ENCODE data around the gene NET1. TPM values are rescaled to one million over a fixed set of nuclear protein-coding genes. Genes with fewer than 3 reads are reported as not detected.

NET1 gene
- total RNA-seq, 1 donor from 2014 or later, result 35.1 TPM

DNA sequence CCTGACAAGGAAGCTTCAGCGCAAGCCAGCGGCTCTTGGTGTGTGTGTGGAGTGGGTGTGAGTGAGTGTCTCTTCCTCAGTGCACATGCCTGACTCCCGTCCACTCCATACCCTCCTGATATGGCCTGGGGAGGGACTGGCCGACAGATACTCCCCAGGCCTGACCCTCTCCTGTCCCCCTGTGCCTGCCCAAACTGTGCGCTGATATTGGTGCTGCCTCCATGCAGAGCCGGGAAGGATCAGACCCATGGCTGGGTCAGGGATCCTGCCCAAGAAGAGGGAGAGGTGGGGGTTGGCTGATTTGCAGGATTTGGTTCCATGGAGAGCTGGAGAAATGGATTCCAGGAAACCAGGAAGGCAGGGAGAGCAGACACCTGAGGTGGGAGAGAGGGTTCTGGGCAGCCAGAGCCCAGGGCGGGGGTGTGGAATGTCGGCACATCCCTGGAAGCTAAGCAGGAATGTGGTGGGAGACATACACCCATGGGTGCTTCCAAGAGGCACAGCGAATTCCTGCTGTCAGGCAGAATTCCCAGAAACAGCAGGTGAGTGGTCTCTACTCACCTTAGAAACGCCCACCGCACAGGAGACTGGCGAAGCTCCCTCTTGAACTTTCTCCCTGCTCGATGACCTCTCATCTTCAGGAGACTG lies 80.7 kb downstream of the NET1 start:
- H3K9me3 Mint-ChIP-seq, result peaks cover 9% of the 10 kb centered on the region
- H3K36me3 Mint-ChIP-seq (ENCODE audit: low read depth), result no peaks in the 10 kb centered on the region
- intact Hi-C loops (cut with micrococcal nuclease), result no loop called here
- H3K27ac Mint-ChIP-seq, result no peak overlapping the region
- peaks cover 2% of the 10 kb centered on the region for H3K4me1 Mint-ChIP-seq
- H3K4me3 Mint-ChIP-seq, result no peak overlapping the region
- DNase-seq, result no peak
- no peaks in the 10 kb centered on the region for H3K27me3 Mint-ChIP-seq

DNA sequence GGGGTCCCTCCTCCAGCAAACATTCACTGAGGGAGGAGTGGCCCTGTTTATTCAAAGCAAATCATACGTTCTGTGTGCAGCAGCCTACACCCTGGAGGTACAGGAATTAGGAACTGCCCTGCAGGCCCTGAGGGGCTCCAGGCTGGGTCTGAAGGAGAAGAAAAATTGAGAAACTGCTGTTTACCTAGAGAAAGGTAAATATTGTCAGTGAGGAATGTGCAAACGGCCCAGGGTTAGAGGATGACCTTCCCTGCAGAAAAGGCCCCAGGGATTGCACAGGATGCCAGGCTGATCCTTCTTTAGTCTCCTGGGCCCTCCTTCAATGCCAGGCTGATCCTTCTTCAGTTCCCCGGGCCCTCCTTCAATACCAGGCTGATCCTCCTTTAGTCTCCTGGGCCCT lies 81.3 kb downstream of the NET1 start:
- no peaks in the 10 kb centered on the region for H3K36me3 Mint-ChIP-seq (ENCODE audit: low read depth)
- no peak overlapping the region for H3K4me3 Mint-ChIP-seq
- no peak overlapping the region for H3K27ac Mint-ChIP-seq
- peaks cover 2% of the 10 kb centered on the region for H3K4me1 Mint-ChIP-seq
- DNase-seq, result no peak
- peaks cover 9% of the 10 kb centered on the region for H3K9me3 Mint-ChIP-seq
- H3K27me3 Mint-ChIP-seq, result no peaks in the 10 kb centered on the region
- intact Hi-C loops (cut with micrococcal nuclease), result no loop called here

DNA sequence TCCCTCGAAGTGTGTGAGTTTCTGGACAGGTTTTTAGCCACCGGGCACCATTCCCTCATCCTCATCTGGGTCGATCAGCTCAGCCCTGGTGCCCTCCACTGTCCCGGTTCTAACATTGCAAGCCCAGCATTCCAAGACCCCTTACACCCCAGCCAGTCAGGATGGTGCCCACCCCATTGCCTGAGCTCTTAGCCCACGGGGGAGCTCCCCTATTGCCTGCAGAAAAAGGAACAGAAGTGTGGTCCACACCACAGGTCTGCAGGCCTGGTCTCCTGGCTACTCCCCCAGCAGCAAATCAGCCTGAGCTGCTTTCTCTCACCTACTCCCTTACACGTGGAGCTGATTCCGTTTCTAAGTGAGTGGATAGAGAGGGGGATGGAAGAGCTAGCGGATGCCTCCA lies 82.3 kb downstream of the NET1 start:
- peaks cover 9% of the 10 kb centered on the region for H3K9me3 Mint-ChIP-seq
- H3K4me3 Mint-ChIP-seq, result no peak overlapping the region
- no peaks in the 10 kb centered on the region for H3K27me3 Mint-ChIP-seq
- DNase-seq, result no peak
- no peak overlapping the region for H3K27ac Mint-ChIP-seq
- H3K36me3 Mint-ChIP-seq (ENCODE audit: low read depth), result no peaks in the 10 kb centered on the region
- intact Hi-C loops (cut with micrococcal nuclease), result no loop called here
- peaks cover 2% of the 10 kb centered on the region for H3K4me1 Mint-ChIP-seq

DNA sequence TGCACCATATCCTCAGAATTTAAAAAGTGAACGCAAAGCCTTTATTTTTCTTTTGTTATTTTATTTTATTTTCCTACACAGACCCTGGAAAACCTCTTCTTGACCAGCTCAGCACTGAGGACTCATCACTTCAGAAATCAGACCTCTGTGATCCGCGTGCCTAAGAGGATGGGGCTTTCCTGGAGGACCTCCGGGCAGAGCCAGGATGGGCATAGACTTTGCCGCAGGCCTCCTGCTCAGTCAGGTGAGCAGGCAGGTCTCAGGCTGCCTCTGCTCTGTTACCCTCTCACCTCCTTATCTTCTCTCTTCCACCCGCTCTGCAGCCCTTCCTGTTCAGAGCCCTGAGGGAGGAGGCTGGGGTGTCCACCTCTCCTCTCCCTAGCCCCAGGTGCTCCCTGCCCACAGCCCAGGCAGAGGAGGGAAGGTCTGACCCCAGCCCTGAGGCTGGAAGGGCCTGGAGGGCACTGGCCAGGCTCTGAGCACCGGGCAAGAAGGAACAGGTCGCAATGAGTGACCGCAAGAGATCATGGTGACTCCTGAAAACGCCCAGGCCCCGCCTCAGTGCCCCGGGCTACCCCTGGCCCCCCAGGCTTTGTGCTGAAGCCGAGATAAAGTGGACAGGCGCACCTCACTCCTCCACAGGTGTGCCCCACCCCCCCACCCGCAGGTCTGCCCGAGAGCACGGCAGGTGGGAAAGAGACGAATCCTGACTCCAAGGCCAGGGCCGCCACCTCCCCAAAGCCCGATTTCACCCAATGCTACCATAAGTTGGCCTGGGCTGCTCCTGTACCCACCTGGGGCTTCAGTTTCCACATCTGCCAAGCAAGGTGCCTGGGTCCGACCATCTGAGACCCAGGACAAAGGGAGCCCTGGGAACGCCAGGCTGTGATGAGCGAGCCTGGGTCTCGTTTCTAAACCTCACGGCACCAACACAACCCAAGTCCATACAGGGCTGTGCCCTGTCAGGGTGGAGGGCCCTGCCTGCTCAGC lies 84.2 kb downstream of the NET1 start:
- Mint-ChIP-seq H3K27me3 (peaks cover 6% of the 10 kb centered on the region), H3K36me3 (ENCODE audit: low read depth) (no peaks in the 10 kb centered on the region), H3K4me3 (no peak overlapping the region), H3K27ac (no peak overlapping the region), H3K4me1 (no peaks in the 10 kb centered on the region), H3K9me3 (peaks cover 9% of the 10 kb centered on the region)
- intact Hi-C loops (cut with micrococcal nuclease), result no loop called here
- no peak for DNase-seq

DNA sequence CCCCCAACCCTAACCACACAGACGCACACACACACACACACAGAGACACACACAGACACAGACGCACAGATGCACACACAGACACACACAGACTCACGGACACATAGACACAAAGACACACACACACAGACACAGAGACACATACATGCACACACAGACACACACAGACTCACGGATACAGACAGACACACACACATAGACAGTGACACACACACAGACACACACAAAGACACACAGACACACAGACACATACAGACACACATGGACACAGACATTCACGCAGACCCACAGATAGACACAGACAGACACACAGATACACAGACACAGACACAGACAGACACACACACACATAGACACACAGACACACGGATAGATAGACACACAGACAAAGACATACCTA lies 84.9 kb downstream of the NET1 start:
- no peaks in the 10 kb centered on the region for H3K36me3 Mint-ChIP-seq (ENCODE audit: low read depth)
- no peaks in the 10 kb centered on the region for H3K4me1 Mint-ChIP-seq
- intact Hi-C loops (cut with micrococcal nuclease), result no loop called here
- no peak overlapping the region for H3K4me3 Mint-ChIP-seq
- peaks cover 7% of the 10 kb centered on the region for H3K9me3 Mint-ChIP-seq
- no peak for DNase-seq
- H3K27ac Mint-ChIP-seq, result no peak overlapping the region
- peaks cover 6% of the 10 kb centered on the region for H3K27me3 Mint-ChIP-seq

DNA sequence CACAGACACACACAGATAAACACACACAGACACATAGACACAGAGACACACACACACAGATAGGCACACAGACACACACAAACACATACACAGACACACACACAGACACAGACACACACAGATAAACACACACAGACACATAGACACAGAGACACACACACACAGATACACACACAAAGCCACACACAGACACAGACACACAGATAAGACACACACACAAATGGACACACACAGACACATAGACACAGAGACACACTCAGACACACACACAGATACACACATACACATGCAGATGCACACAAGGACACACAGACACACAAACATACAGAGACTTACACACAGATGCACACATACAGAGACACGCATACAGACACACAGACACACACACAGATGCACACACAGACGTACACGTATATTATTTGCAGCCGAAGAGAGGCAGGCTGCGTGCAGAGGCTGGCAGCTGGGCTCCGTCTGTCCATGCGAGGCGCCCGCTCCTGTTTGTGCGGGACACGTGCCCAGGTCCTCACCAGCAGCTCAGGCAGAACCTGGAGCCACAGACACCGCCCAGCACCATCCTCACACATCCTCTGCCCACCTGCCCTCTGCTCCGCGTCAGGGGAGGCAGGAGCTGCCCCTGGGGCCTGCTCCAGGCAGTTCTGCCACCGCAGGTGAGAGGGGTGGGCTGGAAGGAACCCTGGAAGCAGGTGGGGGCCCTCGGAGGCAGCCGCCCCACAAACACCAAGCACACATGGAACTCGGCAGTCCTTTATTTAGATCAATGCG lies 85.8 kb downstream of the NET1 start:
- H3K27me3 Mint-ChIP-seq, result peaks cover 6% of the 10 kb centered on the region
- no peaks in the 10 kb centered on the region for H3K9me3 Mint-ChIP-seq
- H3K36me3 Mint-ChIP-seq (ENCODE audit: low read depth), result no peaks in the 10 kb centered on the region
- no peak for DNase-seq
- no peak overlapping the region for H3K27ac Mint-ChIP-seq
- H3K4me1 Mint-ChIP-seq, result no peaks in the 10 kb centered on the region
- intact Hi-C loops (cut with micrococcal nuclease), result no loop called here
- H3K4me3 Mint-ChIP-seq, result no peak overlapping the region

DNA sequence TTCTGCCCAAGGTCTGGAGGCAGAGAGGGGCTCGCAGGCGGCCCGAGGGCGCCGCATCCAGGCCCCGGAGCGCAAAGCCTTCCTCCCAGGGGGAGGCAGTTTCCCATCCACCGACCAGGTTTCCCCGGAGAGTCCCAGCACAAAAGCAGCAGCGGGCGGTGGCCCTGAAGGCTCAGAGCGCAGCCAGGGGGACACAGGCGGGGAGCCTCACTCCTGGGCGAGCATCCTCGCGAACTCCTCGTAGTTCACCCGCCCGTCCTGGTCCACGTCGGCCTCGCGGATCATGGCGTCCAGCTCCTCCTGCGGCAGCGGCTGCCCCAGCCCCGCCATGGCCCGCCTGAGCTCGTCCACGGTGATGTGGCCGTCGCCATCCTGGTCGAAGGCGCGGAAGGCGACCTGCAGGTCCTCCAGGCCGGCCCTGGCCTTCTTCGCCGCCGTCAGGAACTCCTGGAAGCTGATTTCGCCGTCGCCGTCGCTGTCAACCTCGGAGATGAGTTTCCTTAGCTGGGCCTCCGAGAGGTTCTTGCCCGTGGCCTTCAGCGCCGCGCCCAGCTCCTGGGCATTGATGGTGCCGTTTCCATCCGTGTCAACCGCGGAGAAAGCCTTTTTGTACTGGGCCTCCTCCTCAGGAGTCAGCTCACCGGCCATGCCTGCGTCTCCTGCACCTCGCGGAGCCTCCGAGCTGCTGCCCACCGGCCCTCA lies 86.6 kb downstream of the NET1 start:
- no peaks in the 10 kb centered on the region for H3K36me3 Mint-ChIP-seq (ENCODE audit: low read depth)

DNA sequence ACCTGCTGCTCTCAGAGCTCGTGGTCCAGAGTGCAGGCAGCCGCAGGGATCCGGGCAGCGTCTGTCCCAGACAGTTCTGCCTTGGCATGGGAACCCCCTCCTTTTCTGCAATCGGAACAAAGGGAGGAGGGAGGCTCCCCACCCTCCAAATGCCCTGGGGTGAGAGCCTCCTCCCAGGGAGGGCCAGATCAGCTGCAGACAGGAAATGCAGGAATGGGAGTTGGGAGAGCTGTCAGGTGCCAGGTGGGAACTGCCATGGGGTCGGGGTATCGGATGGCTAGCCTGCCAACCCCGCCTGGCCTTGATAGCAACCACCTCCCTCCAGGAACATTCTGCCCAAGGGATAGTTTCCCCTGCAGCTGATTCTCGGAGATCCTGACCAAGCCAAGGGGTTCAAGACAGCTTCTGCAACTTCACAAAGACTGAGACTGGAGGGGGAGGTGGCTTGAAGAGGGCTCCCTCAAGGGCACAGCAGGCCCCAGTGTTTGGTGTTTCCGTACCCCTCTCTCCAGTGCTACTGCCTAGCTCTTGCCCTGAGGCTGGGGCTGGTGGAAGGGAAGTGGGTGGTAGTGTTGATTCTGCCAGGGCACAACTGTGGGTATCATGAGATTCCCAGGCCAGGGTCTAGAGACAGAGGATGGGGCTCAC lies 87.3 kb downstream of the NET1 start, which contains the start of gene CALML5:
Gene CALML5 (minus strand): TSS at position 78 of the 648 bp plus-strand sequence. CDS start 132 bp downstream, outside the sequence.
- no peaks in the 10 kb centered on the region for H3K9me3 Mint-ChIP-seq
- no peaks in the 10 kb centered on the region for H3K4me1 Mint-ChIP-seq
- H3K36me3 Mint-ChIP-seq (ENCODE audit: low read depth), result no peaks in the 10 kb centered on the region
- H3K27ac Mint-ChIP-seq, result no peak within 1 kb of the TSS
- H3K4me3 Mint-ChIP-seq, result no peak within 1 kb of the TSS
- peaks cover 6% of the 10 kb centered on the region for H3K27me3 Mint-ChIP-seq
- DNase-seq, result no peak
- intact Hi-C loops (cut with micrococcal nuclease), result no loop called here

More for the DNA sequence above, 86.6 kb downstream of the NET1 start:
- peaks cover 6% of the 10 kb centered on the region for H3K27me3 Mint-ChIP-seq
- no peaks in the 10 kb centered on the region for H3K4me1 Mint-ChIP-seq
- no peaks in the 10 kb centered on the region for H3K9me3 Mint-ChIP-seq
- intact Hi-C loops (cut with micrococcal nuclease), result no loop called here
- no peak overlapping the region for H3K4me3 Mint-ChIP-seq
- no peak for DNase-seq
- no peak overlapping the region for H3K27ac Mint-ChIP-seq

DNA sequence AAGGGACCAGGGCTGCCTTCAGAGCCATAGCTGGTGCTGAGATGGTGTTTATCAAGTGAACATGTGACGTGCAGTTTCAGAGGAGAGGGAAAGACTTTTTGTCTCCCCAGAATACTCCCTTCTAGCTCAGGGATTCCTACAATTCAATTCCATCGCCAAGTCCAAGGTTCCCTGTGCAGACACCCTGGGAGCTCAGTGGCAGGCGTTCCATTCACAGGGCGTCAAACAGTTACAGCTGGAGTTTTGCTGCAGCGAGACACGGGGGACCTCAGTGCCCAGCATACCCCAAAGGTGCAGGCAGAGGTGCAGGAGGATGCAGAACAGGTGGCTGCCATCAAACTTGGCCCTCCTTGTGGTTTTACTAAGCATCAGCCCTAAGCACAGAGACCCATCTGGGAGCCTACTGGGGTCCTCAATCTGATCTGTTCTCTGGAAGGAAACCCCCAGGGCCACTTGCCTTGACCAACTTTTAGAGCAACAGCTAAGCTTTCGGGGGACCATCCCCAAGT lies 87.9 kb downstream of the NET1 start:
- DNase-seq, result no peak
- no peaks in the 10 kb centered on the region for H3K4me1 Mint-ChIP-seq
- peaks cover 7% of the 10 kb centered on the region for H3K27me3 Mint-ChIP-seq
- H3K36me3 Mint-ChIP-seq (ENCODE audit: low read depth), result no peaks in the 10 kb centered on the region
- H3K27ac Mint-ChIP-seq, result no peak overlapping the region
- H3K9me3 Mint-ChIP-seq, result no peaks in the 10 kb centered on the region
- no peak overlapping the region for H3K4me3 Mint-ChIP-seq
- intact Hi-C loops (cut with micrococcal nuclease), result no loop called here

DNA sequence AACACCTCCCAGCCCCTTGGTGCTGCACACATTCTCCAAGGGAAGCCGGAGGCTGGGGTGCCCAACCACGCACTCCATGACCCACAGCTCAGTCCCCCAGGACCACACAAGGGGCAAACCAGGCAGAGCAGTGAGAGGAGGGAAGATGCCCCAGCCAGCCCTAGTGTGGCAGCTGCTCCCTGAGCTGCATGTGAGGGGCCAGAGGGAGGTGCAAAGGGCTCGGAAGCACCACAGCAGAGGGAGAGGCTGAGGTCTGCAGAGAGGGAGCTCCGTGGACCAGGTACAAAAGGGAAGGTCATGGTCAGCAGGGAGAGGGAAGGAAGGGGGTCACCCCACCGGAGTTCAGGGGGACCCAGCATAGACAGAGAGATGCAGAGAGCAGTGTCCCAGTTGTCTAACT lies 88.6 kb downstream of the NET1 start:
- Mint-ChIP-seq H3K36me3 (ENCODE audit: low read depth) (no peaks in the 10 kb centered on the region), H3K4me1 (no peaks in the 10 kb centered on the region), H3K4me3 (no peak overlapping the region), H3K9me3 (no peaks in the 10 kb centered on the region), H3K27me3 (peaks cover 10% of the 10 kb centered on the region), H3K27ac (no peak overlapping the region)
- DNase-seq, result no peak
- intact Hi-C loops (cut with micrococcal nuclease), result no loop called here

DNA sequence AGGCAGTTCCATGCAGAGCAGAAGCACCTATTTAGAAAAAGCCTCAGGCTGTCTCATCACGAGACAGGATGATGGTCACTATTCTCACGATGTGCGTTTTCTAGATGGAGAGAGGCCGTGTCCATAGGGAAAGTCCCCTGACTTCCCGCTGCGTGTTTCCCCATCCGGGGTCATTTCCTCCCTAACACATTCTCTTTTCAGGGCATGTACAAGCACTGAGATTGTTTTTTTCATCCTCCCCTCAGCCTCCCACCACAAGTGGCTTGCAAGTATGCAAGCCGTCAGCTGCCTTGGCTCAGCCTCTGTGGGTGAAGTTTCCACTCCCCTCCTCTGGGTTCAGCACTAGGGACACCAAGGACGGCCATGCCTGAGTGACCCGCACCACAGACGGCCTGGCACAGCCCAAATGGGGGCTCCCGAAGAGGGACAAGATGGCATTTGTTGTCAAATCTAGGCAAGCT lies 89.7 kb downstream of the NET1 start:
- no peaks in the 10 kb centered on the region for H3K36me3 Mint-ChIP-seq (ENCODE audit: low read depth)
- no peak overlapping the region for H3K4me3 Mint-ChIP-seq
- H3K9me3 Mint-ChIP-seq, result no peaks in the 10 kb centered on the region
- intact Hi-C loops (cut with micrococcal nuclease), result no loop called here
- DNase-seq, result no peak
- H3K27me3 Mint-ChIP-seq, result peaks cover 10% of the 10 kb centered on the region
- no peaks in the 10 kb centered on the region for H3K4me1 Mint-ChIP-seq
- H3K27ac Mint-ChIP-seq, result no peak overlapping the region

DNA sequence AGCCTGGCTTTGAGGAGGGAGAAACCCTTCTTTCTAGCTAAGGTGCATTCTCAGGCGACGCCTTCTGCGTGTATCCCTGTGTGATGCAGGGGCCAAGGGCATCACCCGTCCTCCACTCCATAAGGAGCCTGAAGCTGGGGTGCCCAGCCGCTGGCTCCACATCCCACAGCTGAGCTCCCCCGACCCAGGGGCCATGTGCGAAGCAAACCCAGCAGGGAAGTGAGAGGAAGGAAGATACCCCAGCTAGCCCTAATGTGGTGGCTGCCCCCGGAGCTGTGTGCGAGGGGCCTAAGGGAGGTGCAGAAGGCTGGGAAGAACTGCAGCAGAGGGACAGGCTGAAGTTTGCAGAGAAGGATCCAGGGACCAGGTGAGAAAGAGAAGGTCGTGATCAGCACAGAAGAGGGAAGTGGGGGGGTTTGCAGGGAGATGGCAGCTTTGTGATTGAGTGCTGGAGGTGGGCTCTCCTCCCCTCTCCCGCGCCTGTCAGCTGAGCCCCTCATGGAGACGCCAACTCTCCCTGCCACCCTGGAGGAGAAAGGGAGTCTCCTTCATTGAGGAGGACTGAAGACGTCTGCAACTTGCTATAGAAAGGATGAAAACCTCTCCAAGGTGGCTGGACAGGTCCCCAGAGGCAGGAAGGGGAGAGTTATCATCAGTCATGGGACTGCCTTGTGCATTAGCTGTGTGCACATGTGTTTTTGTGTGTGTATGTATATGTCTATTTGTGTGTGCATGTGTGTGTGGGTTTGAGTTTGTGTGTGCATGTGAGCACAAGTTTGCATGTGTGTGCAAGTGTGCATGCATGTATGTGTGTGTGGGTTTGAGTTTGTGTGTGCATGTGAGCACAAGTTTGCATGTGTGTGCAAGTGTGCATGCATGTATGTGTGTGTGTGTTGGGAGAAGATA lies 90.5 kb downstream of the NET1 start:
- intact Hi-C loops (cut with micrococcal nuclease), result no loop called here
- H3K4me1 Mint-ChIP-seq, result no peaks in the 10 kb centered on the region
- no peak for DNase-seq
- H3K27ac Mint-ChIP-seq, result no peak overlapping the region
- H3K27me3 Mint-ChIP-seq, result peaks cover 10% of the 10 kb centered on the region
- H3K4me3 Mint-ChIP-seq, result no peak overlapping the region
- H3K36me3 Mint-ChIP-seq (ENCODE audit: low read depth), result no peaks in the 10 kb centered on the region
- H3K9me3 Mint-ChIP-seq, result no peaks in the 10 kb centered on the region
